NB4 (cell line): ENCODE results near the gene CHAF1A.

ENCODE experiments used
- DNase-seq: peaks from one replicate; pipeline ENCODE4 v3.0.0; 2010; ENCODE audit warnings: low read depth
- H3K4me3 ChIP-seq: one replicate; pipeline ENCODE4 v1.5.1; 2011; ENCODE audit warnings: mild to moderate bottlenecking, low read depth, low read length, moderate library complexity
- MYC ChIP-seq: IDR thresholded peaks from 2 replicates; pipeline ENCODE4 v1.6.1; 2011; ENCODE audit warnings: low read depth, low read length
- POLR2A ChIP-seq: IDR thresholded peaks from 2 replicates; pipeline ENCODE4 v1.6.1; 2011; ENCODE audit warnings: mild to moderate bottlenecking; ENCODE audit not compliant: insufficient read length; ENCODE audit errors: extremely low read depth
- TF ChIP-seq, protein P1 (sequence below): IDR thresholded peaks from one replicate; pipeline ENCODE4 v1.5.1; 2012; ENCODE audit warnings: low read depth, low read length
- TF ChIP-seq, protein P2 (sequence below): IDR thresholded peaks from 2 replicates; pipeline ENCODE4 v1.6.1; 2011; ENCODE audit warnings: low read depth, low read length

CHAF1A gene

DNA sequence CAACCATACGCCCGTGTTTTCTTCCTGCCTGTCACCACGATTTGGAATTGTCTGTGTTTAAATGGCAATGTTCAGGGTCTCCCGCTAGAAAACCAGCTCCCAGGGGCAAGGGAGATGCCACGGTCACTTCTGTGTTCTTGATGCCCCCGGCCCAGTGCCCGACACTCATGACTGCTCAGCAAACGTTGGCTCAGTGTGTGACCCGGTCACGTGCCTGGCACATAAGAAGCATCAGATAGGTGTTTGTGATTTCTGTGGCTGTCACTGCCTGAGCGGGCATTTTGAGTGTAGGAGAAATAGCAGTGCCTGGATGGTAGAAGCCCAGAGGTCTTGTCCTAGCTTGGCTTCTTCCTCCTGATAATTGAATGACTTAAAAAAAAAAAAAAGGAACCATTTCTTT is 85.1 kb downstream of the CHAF1A start:
- H3K4me3 ChIP-seq: no peak overlapping the region
- TF ChIP-seq, protein P1, sequence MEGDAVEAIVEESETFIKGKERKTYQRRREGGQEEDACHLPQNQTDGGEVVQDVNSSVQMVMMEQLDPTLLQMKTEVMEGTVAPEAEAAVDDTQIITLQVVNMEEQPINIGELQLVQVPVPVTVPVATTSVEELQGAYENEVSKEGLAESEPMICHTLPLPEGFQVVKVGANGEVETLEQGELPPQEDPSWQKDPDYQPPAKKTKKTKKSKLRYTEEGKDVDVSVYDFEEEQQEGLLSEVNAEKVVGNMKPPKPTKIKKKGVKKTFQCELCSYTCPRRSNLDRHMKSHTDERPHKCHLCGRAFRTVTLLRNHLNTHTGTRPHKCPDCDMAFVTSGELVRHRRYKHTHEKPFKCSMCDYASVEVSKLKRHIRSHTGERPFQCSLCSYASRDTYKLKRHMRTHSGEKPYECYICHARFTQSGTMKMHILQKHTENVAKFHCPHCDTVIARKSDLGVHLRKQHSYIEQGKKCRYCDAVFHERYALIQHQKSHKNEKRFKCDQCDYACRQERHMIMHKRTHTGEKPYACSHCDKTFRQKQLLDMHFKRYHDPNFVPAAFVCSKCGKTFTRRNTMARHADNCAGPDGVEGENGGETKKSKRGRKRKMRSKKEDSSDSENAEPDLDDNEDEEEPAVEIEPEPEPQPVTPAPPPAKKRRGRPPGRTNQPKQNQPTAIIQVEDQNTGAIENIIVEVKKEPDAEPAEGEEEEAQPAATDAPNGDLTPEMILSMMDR: no peak
- TF ChIP-seq POLR2A (no peak), MYC (no peak)
- TF ChIP-seq, protein P2, sequence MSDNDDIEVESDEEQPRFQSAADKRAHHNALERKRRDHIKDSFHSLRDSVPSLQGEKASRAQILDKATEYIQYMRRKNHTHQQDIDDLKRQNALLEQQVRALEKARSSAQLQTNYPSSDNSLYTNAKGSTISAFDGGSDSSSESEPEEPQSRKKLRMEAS: no peak
- no peak for DNase-seq

DNA sequence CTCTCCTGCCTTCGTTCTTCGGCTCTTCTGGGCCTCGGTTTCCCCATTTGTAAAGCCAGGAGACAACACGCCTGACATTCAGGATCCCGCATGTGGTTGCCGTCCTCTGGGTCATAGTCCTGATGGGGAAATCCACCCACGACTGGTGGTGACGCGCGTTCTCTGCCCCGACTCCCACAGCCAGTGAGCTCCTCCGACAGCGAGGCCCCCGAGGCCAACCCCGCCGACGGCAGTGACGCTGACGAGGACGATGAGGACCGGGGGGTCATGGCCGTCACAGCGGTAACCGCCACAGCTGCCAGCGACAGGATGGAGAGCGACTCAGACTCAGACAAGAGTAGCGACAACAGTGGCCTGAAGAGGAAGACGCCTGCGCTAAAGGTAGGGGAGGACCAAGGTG is 86.1 kb downstream of the CHAF1A start:
- H3K4me3 ChIP-seq: no peak overlapping the region
- TF ChIP-seq, protein P1: no peak
- TF ChIP-seq MYC (no peak), POLR2A (no peak)
- TF ChIP-seq, protein P2: no peak
- no peak for DNase-seq

DNA sequence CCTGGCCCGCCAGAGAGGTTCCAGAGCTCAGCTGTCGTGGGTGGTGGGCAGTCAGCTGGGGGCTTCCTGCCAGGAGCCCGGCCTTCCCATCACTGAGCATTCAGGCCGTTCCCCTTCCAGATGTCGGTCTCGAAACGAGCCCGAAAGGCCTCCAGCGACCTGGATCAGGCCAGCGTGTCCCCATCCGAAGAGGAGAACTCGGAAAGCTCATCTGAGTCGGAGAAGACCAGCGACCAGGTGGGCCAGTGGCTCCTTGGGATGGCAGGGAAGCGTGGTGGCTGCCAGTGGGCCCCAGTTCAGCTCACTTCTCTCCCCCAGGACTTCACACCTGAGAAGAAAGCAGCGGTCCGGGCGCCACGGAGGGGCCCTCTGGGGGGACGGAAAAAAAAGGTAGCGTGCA is 89.0 kb downstream of the CHAF1A start:
- no peak for DNase-seq
- no peak overlapping the region for H3K4me3 ChIP-seq

DNA sequence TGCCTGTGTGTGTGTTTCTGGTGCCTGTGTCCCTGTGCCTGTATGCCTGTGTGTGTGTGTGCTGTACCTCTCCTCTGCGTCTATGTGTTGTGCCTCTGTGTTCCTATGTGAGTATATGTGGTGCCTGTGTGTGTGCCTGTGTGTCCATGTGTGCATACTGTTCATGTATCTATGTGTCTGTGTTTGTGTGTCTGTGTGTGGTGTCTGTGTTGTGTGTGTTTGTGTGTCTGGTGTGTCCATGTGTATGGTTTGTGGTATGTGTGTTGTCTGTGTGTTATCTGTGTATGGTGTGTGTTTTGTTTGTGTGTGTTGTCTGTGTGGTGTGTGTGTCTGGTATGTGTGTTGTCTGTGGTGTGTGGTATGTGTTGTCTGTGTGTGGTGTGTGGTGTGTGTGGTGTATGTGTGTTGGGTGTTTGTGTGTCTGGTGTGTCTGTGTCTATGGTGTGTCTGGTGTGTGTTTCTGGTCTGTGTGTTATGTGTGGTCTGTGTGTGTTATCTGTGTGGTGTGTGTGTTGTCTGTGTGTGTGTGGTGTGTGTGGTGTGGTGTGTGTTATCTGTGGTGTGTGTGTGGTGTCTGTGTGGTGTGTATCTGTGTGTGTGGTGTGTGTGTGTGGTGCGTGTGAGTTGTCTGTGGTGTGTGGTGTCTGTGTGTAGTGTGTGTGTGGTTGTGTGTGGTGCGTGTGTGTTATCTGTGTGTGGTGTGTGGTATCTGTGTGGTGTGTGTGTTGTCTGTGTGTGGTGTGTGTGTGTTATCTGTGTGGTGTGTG is 90.1 kb downstream of the CHAF1A start:
- DNase-seq: no peak
- H3K4me3 ChIP-seq: no peak overlapping the region
- no peak for TF ChIP-seq POLR2A
- TF ChIP-seq, protein P2: no peak
- TF ChIP-seq, protein P1: no peak
- TF ChIP-seq MYC: no peak

More for the DNA sequence above, 89.0 kb downstream of the CHAF1A start:
- no peak for TF ChIP-seq POLR2A
- TF ChIP-seq, protein P2: no peak
- TF ChIP-seq, protein P1: no peak
- TF ChIP-seq MYC: no peak
